Left kidney (tissue), 2 donors: ENCODE measurements around the gene KCNQ5. TPM values are rescaled to one million over a fixed set of nuclear protein-coding genes. Genes with fewer than 3 reads are reported as not detected.

Experiments used
- DNase-seq: peaks from one replicate; pipeline ENCODE4 v3.0.0-alpha.2; 2013
- polyA plus RNA-seq: library from polyadenylated mRNA; unstranded; fragments of 120-200 nt; gene quantifications from one replicate; pipeline ENCODE4 v1.2.1, GENCODE V29; 2013; ENCODE audit not compliant: insufficient read length

Gene KCNQ5
- polyA plus RNA-seq, 1 donor, result 0.23 TPM

- DNase-seq, result no peak
Measured at GRCh38 chr6:73064266-73064665, 442.4 kb downstream of the KCNQ5 start.

GRCh38 chr6:73073238-73073637 lies 451.4 kb downstream of the KCNQ5 start:
- DNase-seq, result no peak

GRCh38 chr6:73074175-73074574 lies 452.3 kb downstream of the KCNQ5 start:
- no peak for DNase-seq

GRCh38 chr6:73076211-73076954 lies 454.5 kb downstream of the KCNQ5 start:
- DNase-seq, result no peak

- no peak for DNase-seq
Measured at GRCh38 chr6:73078333-73078862, 456.5 kb downstream of the KCNQ5 start.

- DNase-seq, result no peak
Measured at GRCh38 chr6:73078908-73079610, 457.2 kb downstream of the KCNQ5 start.

- DNase-seq, result no peak
Measured at GRCh38 chr6:73079611-73079955, 457.7 kb downstream of the KCNQ5 start.

GRCh38 chr6:73079978-73080377 lies 458.1 kb downstream of the KCNQ5 start:
- no peak for DNase-seq

- DNase-seq, result no peak
Measured at GRCh38 chr6:73081955-73082354, 460.1 kb downstream of the KCNQ5 start.

- no peak for DNase-seq
Measured at GRCh38 chr6:73083886-73084285, 462.0 kb downstream of the KCNQ5 start.

- peak; percentile 54 for DNase-seq
Measured at GRCh38 chr6:73085443-73085871, 463.6 kb downstream of the KCNQ5 start.

- DNase-seq, result no peak
Measured at GRCh38 chr6:73086726-73087125, 464.9 kb downstream of the KCNQ5 start.

GRCh38 chr6:73088138-73088813 lies 466.4 kb downstream of the KCNQ5 start:
- no peak for DNase-seq

- peak; percentile 7 for DNase-seq
Measured at GRCh38 chr6:73104921-73105320, 483.1 kb downstream of the KCNQ5 start.

GRCh38 chr6:73107016-73107415 lies 485.2 kb downstream of the KCNQ5 start:
- DNase-seq, result no peak

- DNase-seq, result no peak
Measured at GRCh38 chr6:73108949-73109348, 487.1 kb downstream of the KCNQ5 start.

- DNase-seq, result no peak
Measured at GRCh38 chr6:73109659-73110058, 487.8 kb downstream of the KCNQ5 start.

- no peak for DNase-seq
Measured at GRCh38 chr6:73116330-73116729, 494.5 kb downstream of the KCNQ5 start.

- DNase-seq, result no peak
Measured at GRCh38 chr6:73121421-73121993, 499.6 kb downstream of the KCNQ5 start.

GRCh38 chr6:73123632-73124329 lies 501.9 kb downstream of the KCNQ5 start:
- no peak for DNase-seq

GRCh38 chr6:73129653-73130443 lies 508.0 kb downstream of the KCNQ5 start:
- DNase-seq, result peak; percentile 70
